Coronary artery (tissue), 2 donors: ENCODE data around the gene PCDHGC4.

Source experiments
- DNase-seq: peaks from one replicate; pipeline ENCODE4 v3.0.0-alpha.2; 2017; ENCODE audit warnings: low spot score
- H3K27ac ChIP-seq, 2 donors: fragments of 200-600 bp; sonication (generic); one replicate each; pipeline ENCODE4 v1.5.1; 2016 to 2019
- H3K4me3 ChIP-seq: fragments of 200-600 bp; sonication (generic); 2 replicates; pipeline ENCODE4 v1.5.1; 2016; ENCODE audit warnings: mild to moderate bottlenecking, moderate library complexity
- CTCF ChIP-seq: fragments of 200-600 bp; sonication (generic); IDR thresholded peaks from one replicate; pipeline ENCODE4 v1.5.1; 2019; ENCODE audit warnings: antibody characterized with exemption

The PCDHGC4 gene

GRCh38 chr5:141528291-141528984, 43.6 kb downstream of the PCDHGC4 start:
- TF ChIP-seq CTCF: no peak
- no peak for DNase-seq
- peak overlapping the region; percentile 77 to 85 for H3K27ac ChIP-seq
- no peak overlapping the region for H3K4me3 ChIP-seq

- TF ChIP-seq CTCF: no peak
- no peak for DNase-seq
Observed at GRCh38 chr5:141529002-141529401, 44.2 kb downstream of the PCDHGC4 start.

GRCh38 chr5:141529873-141530272, 45.0 kb downstream of the PCDHGC4 start:
- H3K27ac ChIP-seq: peak overlapping the region; percentile 77 to 85
- TF ChIP-seq CTCF: no peak
- no peak for DNase-seq
- no peak overlapping the region for H3K4me3 ChIP-seq

More at GRCh38 chr5:141529002-141529401, 44.2 kb downstream of the PCDHGC4 start:
- Histone ChIP-seq H3K27ac (peak overlapping the region; percentile 77 to 85), H3K4me3 (no peak overlapping the region)

- Histone ChIP-seq H3K27ac (no peak overlapping the region), H3K4me3 (no peak overlapping the region)
- no peak for TF ChIP-seq CTCF
- no peak for DNase-seq
Observed at GRCh38 chr5:141532726-141533125, 47.9 kb downstream of the PCDHGC4 start.

- no peak for DNase-seq
- no peak for TF ChIP-seq CTCF
- no peak overlapping the region for H3K4me3 ChIP-seq
Observed at GRCh38 chr5:141533897-141534296, 49.1 kb downstream of the PCDHGC4 start.

GRCh38 chr5:141534492-141535213, 49.8 kb downstream of the PCDHGC4 start:
- no peak overlapping the region for H3K4me3 ChIP-seq
- H3K27ac ChIP-seq: no peak overlapping the region
- TF ChIP-seq CTCF: no peak
- DNase-seq: no peak

More at GRCh38 chr5:141533897-141534296, 49.1 kb downstream of the PCDHGC4 start:
- H3K27ac ChIP-seq: no peak overlapping the region
